TTC549 (cell line): ENCODE data around the gene ARFGEF3.

ENCODE experiments used
- FAIRE-seq: peaks from 2 replicates; lab custom pipeline; 2012; peaks lifted over from hg19 to GRCh38; lab: Jason Lieb, UNC

Gene ARFGEF3

DNA sequence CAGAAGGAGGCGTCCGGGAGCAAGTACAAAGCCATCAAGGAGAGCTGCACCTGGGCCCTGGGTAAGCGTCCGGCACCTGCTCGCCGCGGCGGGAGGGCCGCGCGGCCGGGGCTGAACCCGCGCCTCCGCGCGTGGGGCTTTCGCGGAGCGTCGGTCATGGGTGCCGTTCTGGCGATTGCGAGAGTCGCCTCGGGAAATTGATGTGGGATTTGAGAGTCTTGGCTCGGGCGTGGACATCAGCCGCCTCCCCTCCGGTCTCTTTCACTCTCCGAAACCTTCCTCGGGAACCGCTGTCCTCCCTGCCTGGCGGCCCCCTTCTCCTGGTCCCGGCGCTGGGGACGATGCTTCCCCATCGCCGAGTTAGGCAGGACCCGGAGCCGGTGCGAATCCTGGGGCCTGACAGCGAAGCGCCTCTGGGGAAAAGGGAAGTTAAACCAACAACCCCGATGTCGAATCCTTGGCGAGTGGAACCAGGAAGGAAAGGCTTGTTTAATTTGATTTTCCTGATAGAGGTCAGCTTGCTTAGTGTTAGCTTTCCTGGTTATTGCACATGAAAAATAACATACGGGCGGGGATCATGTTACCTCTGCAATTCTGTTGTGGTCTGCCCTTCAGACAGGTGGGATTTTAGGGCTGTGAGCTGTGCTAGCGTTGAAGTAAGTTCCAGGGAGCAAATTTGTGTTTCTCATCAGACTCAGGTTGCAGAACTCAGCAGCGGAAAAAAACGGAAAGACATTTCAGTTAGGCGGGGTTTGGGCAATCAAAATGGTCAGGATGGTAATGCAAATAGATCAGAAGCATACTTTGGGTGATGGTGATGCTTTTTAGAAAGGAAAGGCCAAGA is 594 bp downstream of the ARFGEF3 start:
- no peak for FAIRE-seq

DNA sequence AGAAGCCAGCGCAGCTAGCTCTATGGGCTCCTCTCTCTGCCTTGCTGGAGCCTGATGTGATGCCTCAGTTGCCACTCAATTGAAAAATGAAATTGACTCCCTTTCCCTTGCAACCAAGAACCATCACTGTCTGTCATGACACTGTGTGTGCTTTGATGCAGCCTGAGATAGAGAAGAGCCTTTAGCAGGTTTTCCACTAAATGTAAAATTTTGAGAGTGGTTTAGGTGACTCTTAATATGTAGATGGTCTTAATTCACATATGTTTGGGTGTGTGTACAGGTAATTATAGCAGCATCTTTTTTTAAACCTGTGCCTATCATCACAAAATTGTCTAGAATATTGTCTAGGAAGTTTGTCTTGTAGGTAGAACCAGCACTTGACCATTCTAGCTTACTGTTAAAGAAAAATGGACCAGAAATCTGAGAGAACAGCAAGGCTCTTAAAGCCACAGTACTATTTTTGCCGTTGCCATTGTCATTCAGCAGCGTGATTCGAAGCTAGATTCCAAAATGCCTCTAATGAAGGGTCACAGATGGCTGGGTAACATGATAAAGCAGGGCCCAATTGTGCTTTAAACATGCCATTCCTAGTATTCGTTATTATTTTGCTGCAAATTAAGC is 1.3 kb downstream of the ARFGEF3 start:
- no peak for FAIRE-seq

DNA sequence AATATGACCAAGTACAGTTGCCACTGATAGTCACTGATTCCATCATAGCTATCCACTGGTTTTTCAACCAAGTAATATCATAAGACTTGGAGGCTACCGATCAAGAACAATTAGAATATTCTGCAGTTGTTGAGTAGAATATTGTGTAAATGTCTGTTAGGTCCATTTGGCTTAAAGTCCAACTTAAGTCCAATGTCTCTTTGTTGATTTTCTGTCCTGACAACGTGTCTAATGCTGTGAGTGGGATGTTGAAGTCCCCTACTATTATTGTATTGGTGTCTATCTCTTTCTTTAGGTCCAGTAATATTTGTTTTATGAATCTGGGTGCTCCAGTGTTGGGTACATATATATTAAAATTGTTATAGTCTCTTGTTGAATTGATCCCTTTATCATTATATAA is 13.9 kb downstream of the ARFGEF3 start:
- FAIRE-seq, result no peak

GRCh38 chr6:138176652-138177232 is 15.0 kb downstream of the ARFGEF3 start:
- FAIRE-seq, result no peak

DNA sequence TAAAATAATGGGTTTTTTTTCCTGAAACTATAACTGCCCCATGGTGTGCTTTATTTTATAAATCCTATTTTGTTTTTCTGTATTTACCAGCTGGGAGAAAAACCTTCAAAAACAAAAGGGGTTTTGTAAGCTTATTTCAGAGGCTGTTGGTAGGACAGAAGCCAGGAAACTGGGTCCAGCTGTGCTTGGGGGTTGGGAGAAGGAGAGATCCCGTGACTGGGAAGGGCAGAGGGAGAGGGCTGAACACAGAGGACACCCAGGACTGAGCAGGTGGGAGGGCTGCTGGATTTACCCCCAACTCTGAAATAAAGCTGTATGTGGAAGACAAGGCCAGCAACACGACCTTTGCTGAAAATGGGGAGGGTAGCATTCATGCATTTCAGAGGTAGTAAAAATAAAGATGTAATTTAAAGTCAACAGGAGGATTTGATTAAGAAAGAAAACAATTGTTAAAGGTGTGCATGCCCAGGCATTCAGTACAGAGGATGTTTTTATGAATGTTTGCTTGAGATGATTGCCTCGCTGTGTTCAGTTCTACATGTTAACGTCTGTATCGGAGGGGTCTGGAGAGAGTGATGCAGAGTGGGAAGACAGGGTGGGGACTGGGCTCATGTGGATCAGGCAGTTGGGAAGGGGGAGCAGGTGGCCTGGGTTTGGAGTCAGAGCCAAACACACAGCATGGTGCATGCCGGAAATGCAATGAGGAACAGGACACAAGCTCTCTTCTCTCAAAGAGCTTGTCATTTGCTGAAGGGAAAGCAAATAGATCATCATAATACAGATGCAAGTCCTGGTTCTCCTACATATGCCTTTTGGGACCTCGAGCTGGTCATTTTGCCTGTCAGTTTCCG is 21.4 kb downstream of the ARFGEF3 start:
- FAIRE-seq, result no peak

- no peak for FAIRE-seq
Observed at GRCh38 chr6:138183790-138184134, 22.0 kb downstream of the ARFGEF3 start.

DNA sequence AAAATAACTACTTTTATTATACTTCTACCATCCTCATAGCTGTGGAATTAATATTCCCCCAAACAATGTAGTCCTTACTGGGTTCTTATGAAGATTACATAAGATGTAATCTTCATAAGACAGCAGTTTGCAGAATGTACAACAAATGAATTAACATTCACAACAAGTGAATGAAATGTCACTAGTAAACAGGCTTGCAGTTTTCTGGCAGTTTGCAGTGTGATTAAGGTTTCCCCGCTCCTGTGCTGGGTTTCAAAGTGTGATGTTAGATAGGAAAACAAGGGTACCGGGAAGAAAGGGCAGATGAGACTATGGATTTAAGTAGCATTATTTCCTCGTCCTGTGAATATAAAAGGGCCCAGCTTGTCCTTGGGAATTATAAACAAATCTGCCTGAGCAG is 22.5 kb downstream of the ARFGEF3 start:
- no peak for FAIRE-seq

GRCh38 chr6:138187156-138187555 is 25.4 kb downstream of the ARFGEF3 start:
- FAIRE-seq, result no peak

GRCh38 chr6:138188278-138188941 is 26.7 kb downstream of the ARFGEF3 start:
- FAIRE-seq, result no peak

DNA sequence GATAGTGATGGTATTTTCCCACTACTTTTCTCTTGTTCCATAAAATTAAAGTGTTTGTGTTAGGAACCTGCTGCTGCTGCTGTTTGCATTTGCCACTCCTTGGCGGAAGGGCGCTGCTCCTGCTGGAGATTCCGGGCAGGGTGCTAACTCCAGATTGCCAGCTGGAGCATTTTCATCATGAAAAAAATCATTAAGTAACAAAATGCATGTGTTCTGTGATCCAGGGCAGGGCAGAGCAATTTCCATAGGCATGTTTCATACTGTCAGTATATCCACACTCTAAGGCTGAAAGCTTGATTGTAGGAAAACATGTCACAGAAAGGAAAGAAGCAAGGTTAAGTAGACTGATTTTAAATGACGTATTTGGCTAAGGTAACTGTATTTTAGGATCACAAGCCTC is 32.5 kb downstream of the ARFGEF3 start:
- FAIRE-seq, result no peak

GRCh38 chr6:138196122-138196738 is 34.5 kb downstream of the ARFGEF3 start:
- FAIRE-seq, result no peak

DNA sequence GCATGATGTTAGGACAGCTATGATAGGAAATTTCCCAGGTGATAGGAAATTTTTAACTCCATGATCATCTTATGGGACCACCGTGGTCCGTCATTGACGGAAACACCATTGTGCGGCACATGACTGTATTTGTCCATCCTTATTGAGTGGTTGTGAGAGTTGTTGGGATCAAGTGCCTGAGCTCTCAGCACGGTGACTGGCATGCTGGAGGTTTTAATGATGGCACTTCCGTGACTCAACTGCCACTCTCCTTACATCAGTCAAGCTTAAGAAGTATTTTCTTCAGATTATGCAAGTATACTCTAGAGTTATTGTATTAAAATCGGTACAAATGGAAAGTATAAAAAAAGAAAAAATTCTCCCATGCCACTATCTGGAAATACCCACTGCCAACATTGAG is 35.8 kb downstream of the ARFGEF3 start:
- no peak for FAIRE-seq

GRCh38 chr6:138198430-138199091 is 36.8 kb downstream of the ARFGEF3 start:
- FAIRE-seq, result no peak

DNA sequence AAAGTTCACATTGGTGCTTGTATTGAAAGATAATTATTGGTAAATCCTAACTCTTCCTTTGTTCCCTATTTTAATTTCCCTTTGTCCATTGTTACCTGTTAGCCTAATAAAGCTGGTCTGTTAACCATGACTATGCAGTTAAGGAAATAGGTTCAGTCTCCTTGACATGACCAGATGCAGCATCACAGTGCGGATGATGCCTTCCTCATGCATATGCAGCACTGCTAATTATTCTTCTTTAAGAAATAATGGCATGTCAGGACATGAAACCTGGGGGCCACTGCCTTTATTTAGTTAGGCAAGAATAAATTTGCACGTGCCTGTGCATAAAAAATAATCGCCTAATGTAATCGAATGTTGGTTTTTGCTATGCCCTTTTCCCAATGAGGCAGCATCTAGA is 40.1 kb downstream of the ARFGEF3 start:
- no peak for FAIRE-seq

DNA sequence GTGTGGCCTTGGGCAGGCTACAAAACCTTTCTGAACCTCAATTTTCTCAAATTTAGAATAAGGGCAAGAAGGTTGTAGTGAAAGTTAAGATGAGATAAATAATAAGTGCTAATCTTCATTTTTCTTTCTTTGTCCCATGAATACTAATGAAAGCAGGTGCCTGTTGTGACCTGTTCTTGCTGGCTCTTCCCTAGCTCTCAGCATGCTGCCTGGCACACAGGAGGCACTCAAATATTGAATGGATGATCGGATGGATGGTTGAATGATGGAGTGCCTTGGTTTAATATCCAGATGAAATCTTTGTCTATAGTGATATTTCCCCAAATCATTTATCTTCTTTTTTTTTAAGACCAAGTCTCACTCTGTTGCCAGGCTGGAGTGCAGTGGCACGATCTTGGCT is 41.6 kb downstream of the ARFGEF3 start:
- FAIRE-seq, result no peak

- no peak for FAIRE-seq
Observed at GRCh38 chr6:138204303-138204702, 42.6 kb downstream of the ARFGEF3 start.

GRCh38 chr6:138204792-138205384 is 43.1 kb downstream of the ARFGEF3 start:
- no peak for FAIRE-seq

DNA sequence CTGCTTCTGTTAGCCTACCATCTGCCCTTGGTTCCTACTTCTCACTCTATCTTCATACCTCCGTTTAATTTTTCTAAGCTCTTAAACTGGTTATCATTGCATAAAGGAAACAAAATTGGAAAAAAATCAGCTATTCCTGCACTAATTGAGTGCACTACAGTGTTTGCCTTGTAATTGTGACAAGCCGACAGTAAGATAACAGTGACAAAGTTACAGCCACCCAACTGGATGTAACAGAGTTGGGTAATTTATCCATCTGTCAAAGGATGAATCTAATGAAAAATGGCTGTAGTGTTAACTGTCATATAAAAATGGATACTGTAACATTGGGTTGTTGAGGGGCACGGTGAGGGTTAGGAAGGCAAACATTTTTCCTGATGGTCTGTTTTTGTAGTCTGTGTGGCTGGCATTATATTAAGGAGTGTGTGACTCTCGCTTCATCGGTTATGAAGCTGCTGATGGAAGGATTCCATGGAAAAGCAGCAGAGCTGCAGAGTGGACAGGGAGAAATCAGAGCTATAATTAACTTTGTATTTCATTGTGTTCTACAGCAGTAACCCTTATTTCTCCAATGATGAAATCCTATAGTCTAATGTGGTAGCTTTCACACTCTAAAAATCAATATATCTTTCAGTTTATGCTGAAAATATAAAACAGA is 43.8 kb downstream of the ARFGEF3 start:
- no peak for FAIRE-seq

GRCh38 chr6:138206862-138207261 is 45.1 kb downstream of the ARFGEF3 start:
- no peak for FAIRE-seq

DNA sequence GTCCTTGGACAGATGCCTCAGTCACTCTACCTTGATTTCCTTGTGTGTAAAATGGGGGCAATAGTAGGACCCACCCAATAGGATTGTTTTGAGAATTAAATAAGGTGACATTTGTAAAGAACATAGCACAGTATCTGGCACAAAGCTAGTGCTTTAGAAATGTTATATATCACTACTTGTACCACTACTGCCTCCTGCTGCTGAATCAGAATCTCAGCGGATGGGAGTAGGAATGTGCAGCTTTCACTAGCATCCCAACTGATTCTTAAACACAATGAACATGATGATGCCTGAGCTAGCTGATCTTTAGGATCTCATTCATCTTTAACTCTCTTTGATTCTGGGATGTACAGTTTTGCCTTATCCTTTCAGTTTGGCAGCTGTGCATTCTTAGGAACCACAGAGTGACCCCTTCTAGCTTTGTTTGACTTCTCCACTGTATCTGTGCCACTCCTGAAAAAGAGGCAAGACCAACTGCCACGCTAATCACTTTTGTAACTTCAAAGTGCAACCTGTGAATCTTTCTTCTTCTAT is 49.4 kb downstream of the ARFGEF3 start:
- no peak for FAIRE-seq
